Neural progenitor cell (in vitro differentiated cells): ENCODE measurements around the gene IFITM10.

ENCODE experiments used
- CTCF ChIP-seq: fragments of 200-600 bp; sonication (generic); IDR thresholded peaks from 2 replicates; pipeline ENCODE4 v1.5.1; 2017; ENCODE audit warnings: antibody characterized with exemption, mild to moderate bottlenecking
- EZH2 ChIP-seq: fragments of 200-600 bp; sonication (generic); IDR thresholded peaks from 2 replicates; pipeline ENCODE4 v1.6.1; 2017; ENCODE audit warnings: antibody characterized with exemption, mild to moderate bottlenecking, moderate library complexity

- TF ChIP-seq CTCF (no peak), EZH2 (no peak)
Observed at GRCh38 chr11:1702506-1702905, 47.9 kb downstream of the IFITM10 start.
